OCI-LY7 (cell line): ENCODE measurements around the gene MAP3K6.

Experiments used
- CTCF ChIP-seq: fragments of 200-600 bp; sonication (generic); conservative IDR thresholded peaks from 2 replicates; pipeline ENCODE4 v1.5.1; 2014; ENCODE audit warnings: mild to moderate bottlenecking, antibody characterized with exemption, low read length, moderate library complexity, mixed read lengths
- EZH2phosphoT487 ChIP-seq: fragments of 200-600 bp; sonication (generic); IDR thresholded peaks from 2 replicates; pipeline ENCODE4 v1.6.1; 2018; ENCODE audit warnings: low read depth, borderline replicate concordance, mild to moderate bottlenecking, mixed run types, antibody characterized with exemption, low read length, moderate library complexity, mixed read lengths

- TF ChIP-seq CTCF (peak; percentile 50; the same call in 1 of the 2 replicates), EZH2phosphoT487 (no peak)
These were observed 26.2 kb upstream of the MAP3K6 start for GRCh38 chr1:27392778-27393635.
